HCT116 (cell line): ENCODE data around the gene CD44. TPM values are rescaled to one million over a fixed set of nuclear protein-coding genes. Genes with fewer than 3 reads are reported as not detected.

Source experiments
- ATAC-seq: fragments of 200-7000 bp; cut with Tn5 transposase; 2 replicates; pipeline ENCODE4 v1.9.1; 2020; ENCODE audit warnings: mild to moderate bottlenecking, moderate library complexity
- BruUV-seq: library from RNA; stranded (reverse); fragments of 400-500 nt; replicated peaks from 2 replicates; lab custom pipeline; 2021; lab: Mats Ljungman, UMichigan
- CTCF ChIA-PET: fragments of 300-600 bp; sonication (Branson Sonifier 250); formaldehyde crosslinking; loops from one replicate; lab custom pipeline; 2021; ENCODE audit warnings: antibody characterized with exemption; lab: Charles Lee
- POLR2A ChIA-PET: fragments of 300-600, 350-600 bp; sonication (Branson Sonifier 250); formaldehyde crosslinking; loops from one replicate; lab custom pipeline; 2021; ENCODE audit warnings: antibody characterized with exemption; lab: Charles Lee
- RAD21 ChIA-PET, 2 experiments: fragments of 300-600 bp; sonication (Branson Sonifier 250); formaldehyde crosslinking; loops; one replicate each; lab custom pipeline; 2023; ENCODE audit warnings: low total read pairs in 2 of 2; ENCODE audit not compliant: uncharacterized antibody in 2 of 2, unreplicated experiment in 2 of 2, low non-redundant PET in 1 of 2; lab: Charles Lee
- DNase-seq: peaks from one replicate; pipeline ENCODE4 v3.0.0-alpha.2; 2010; ENCODE audit warnings: low read depth, low spot score
- H2AFZ ChIP-seq: fragments of 200-600 bp; shearing (Covaris generic), sonication (generic); 2 replicates; pipeline ENCODE4 v1.6.1; 2017; ENCODE audit warnings: low read depth, mixed run types, mixed read lengths, antibody characterized with exemption, low read length; ENCODE audit not compliant: poor library complexity, severe bottlenecking
- H3K27ac ChIP-seq: 2 replicates; pipeline ENCODE4 v1.5.1; 2012; ENCODE audit warnings: low read depth, low read length
- H3K27me3 ChIP-seq: fragments of 200-600 bp; sonication (generic); 2 replicates; pipeline ENCODE4 v1.6.1; 2016; ENCODE audit warnings: mixed run types, low read length, mixed read lengths; ENCODE audit not compliant: insufficient read depth
- H3K36me3 ChIP-seq, 2 experiments: fragments of 200-500 bp in 1 of 2; fragments of 200-600 bp in 1 of 2; sonication (Bioruptor generic) in 1 of 2; sonication (generic) in 1 of 2; 2 replicates each; pipeline versions ENCODE4 v1.5.1 to v1.6.1; 2014 to 2016; ENCODE audit warnings: low read length in 2 of 2, inconsistent platforms in 1 of 2, mixed read lengths in 1 of 2, mixed run types in 1 of 2; ENCODE audit not compliant: insufficient read depth in 2 of 2, control insufficient read depth in 1 of 2
- H3K4me1 ChIP-seq, 2 experiments: fragments of 200-600 bp in 1 of 2; sonication (generic) in 1 of 2; 2 replicates each; pipeline versions ENCODE4 v1.5.1 to v1.6.1; 2012 to 2017; ENCODE audit warnings: low read length in 2 of 2, inconsistent platforms in 1 of 2, mild to moderate bottlenecking in 1 of 2, mixed read lengths in 1 of 2, mixed run types in 1 of 2, moderate library complexity in 1 of 2; ENCODE audit not compliant: insufficient read depth in 2 of 2, control insufficient read depth in 1 of 2
- H3K4me2 ChIP-seq: fragments of 200-600 bp; sonication (generic); 2 replicates; pipeline ENCODE4 v1.6.1; 2017; ENCODE audit warnings: mixed run types, low read length, mixed read lengths
- H3K4me3 ChIP-seq, 2 experiments: fragments of 200-600 bp in 1 of 2; sonication (generic) in 1 of 2; replicated peaks in 1 of 2; 2 replicates each; pipeline ENCODE4 v1.5.1; 2011 to 2016; ENCODE audit warnings: low read length in 2 of 2, control low read depth in 1 of 2, low read depth in 1 of 2, mild to moderate bottlenecking in 1 of 2, mixed read lengths in 1 of 2, mixed run types in 1 of 2
- H3K79me2 ChIP-seq: fragments of 200-600 bp; sonication (generic); 2 replicates; pipeline ENCODE4 v1.6.1; 2017; ENCODE audit warnings: mild to moderate bottlenecking, mixed run types, low read length, moderate library complexity, mixed read lengths; ENCODE audit not compliant: insufficient read depth
- H3K9ac ChIP-seq: fragments of 200-600 bp; sonication (generic); 2 replicates; pipeline ENCODE4 v1.6.1; 2016; ENCODE audit warnings: low read length, mixed read lengths
- H3K9me2 ChIP-seq: fragments of 200-600 bp; sonication (generic), shearing (Covaris generic); 2 replicates; pipeline ENCODE4 v1.6.1; 2017; ENCODE audit warnings: mixed run types, mild to moderate bottlenecking, moderate library complexity; ENCODE audit not compliant: insufficient read depth
- H3K9me3 ChIP-seq, 2 experiments: fragments of 200-500 bp in 1 of 2; fragments of 200-600 bp in 1 of 2; sonication (Bioruptor generic) in 1 of 2; sonication (generic) in 1 of 2; 2 replicates each; pipeline ENCODE4 v1.6.1; 2014 to 2017; ENCODE audit warnings: low read length in 2 of 2, mixed read lengths in 2 of 2, inconsistent platforms in 1 of 2, low read depth in 1 of 2, mild to moderate bottlenecking in 1 of 2, mixed run types in 1 of 2, moderate library complexity in 1 of 2; ENCODE audit not compliant: control insufficient read depth in 1 of 2, insufficient read depth in 1 of 2
- H4K20me1 ChIP-seq: fragments of 200-600 bp; sonication (generic), shearing (Covaris generic); 2 replicates; pipeline ENCODE4 v1.6.1; 2017; ENCODE audit warnings: mixed run types, mild to moderate bottlenecking, moderate library complexity; ENCODE audit not compliant: insufficient read depth
- CEBPB ChIP-seq: IDR thresholded peaks from 2 replicates; pipeline ENCODE4 v1.6.1; 2012; ENCODE audit warnings: low read depth
- EZH2 ChIP-seq: fragments of 200-600 bp; sonication (generic); IDR thresholded peaks from 2 replicates; pipeline ENCODE4 v1.6.1; 2017; ENCODE audit warnings: antibody characterized with exemption, mixed run types
- EZH2phosphoT487 ChIP-seq: fragments of 200-600 bp; IDR thresholded peaks from 2 replicates; pipeline ENCODE4 v1.6.1; 2018; ENCODE audit warnings: antibody characterized with exemption, borderline replicate concordance
- FOSL1 ChIP-seq: IDR thresholded peaks from 2 replicates; pipeline ENCODE4 v1.6.1; 2012; ENCODE audit warnings: low read depth
- SIN3A ChIP-seq: IDR thresholded peaks from 2 replicates; pipeline ENCODE4 v1.6.1; 2012; ENCODE audit warnings: low read depth
- SP1 ChIP-seq: IDR thresholded peaks from 2 replicates; pipeline ENCODE4 v1.6.1; 2012; ENCODE audit warnings: low read depth
- SRF ChIP-seq: IDR thresholded peaks from 2 replicates; pipeline ENCODE4 v1.6.1; 2012; ENCODE audit warnings: low read depth
- TCF7L2 ChIP-seq: IDR thresholded peaks from 2 replicates; pipeline ENCODE4 v1.7.0; 2011; ENCODE audit warnings: borderline replicate concordance, inconsistent platforms; ENCODE audit not compliant: insufficient read depth, insufficient read length; ENCODE audit errors: extremely low read depth
- ZFX ChIP-seq: fragments of 450-650 bp; IDR thresholded peaks from 2 replicates; pipeline ENCODE4 v1.6.1; 2017
- intact Hi-C: fragments of 100-400 bp; cut with micrococcal nuclease; formaldehyde crosslinking; loops from 2 replicates; pipeline ENCODE4 v1.10.0; 2022
- total RNA-seq: library from RNA; stranded (reverse); gene quantifications from one replicate; pipeline ENCODE4 v1.2.1, GENCODE V29; 2021; ENCODE audit not compliant: unreplicated experiment
- TF ChIP-seq, protein P1 (sequence below): IDR thresholded peaks from 2 replicates; pipeline ENCODE4 v1.6.1; 2011; ENCODE audit warnings: mild to moderate bottlenecking, low read length, moderate library complexity; ENCODE audit not compliant: insufficient replicate concordance; ENCODE audit errors: extremely low read depth
- TF ChIP-seq, protein P2 (sequence below): IDR thresholded peaks from 2 replicates; pipeline ENCODE4 v1.6.1; 2012; ENCODE audit warnings: low read depth
- TF ChIP-seq, protein P3 (sequence below), 3 experiments: fragments of 200-600 bp in 1 of 3; sonication (generic) in 1 of 3; IDR thresholded peaks in 2 of 3; conservative IDR thresholded peaks in 1 of 3; 2 replicates each; pipeline ENCODE4 v1.5.1; 2012 to 2017; ENCODE audit warnings: low read depth in 2 of 3, low read length in 2 of 3, antibody characterized with exemption in 1 of 3, borderline replicate concordance in 1 of 3, control low read depth in 1 of 3, mild to moderate bottlenecking in 1 of 3, mixed read lengths in 1 of 3, mixed run types in 1 of 3, moderate library complexity in 1 of 3; ENCODE audit not compliant: insufficient read depth in 1 of 3
- TF ChIP-seq, protein P4 (sequence below): IDR thresholded peaks from 2 replicates; pipeline ENCODE4 v1.6.1; 2012

The CD44 gene
- total RNA-seq, 1 experiment from 2014 or later, result 742 TPM

DNA sequence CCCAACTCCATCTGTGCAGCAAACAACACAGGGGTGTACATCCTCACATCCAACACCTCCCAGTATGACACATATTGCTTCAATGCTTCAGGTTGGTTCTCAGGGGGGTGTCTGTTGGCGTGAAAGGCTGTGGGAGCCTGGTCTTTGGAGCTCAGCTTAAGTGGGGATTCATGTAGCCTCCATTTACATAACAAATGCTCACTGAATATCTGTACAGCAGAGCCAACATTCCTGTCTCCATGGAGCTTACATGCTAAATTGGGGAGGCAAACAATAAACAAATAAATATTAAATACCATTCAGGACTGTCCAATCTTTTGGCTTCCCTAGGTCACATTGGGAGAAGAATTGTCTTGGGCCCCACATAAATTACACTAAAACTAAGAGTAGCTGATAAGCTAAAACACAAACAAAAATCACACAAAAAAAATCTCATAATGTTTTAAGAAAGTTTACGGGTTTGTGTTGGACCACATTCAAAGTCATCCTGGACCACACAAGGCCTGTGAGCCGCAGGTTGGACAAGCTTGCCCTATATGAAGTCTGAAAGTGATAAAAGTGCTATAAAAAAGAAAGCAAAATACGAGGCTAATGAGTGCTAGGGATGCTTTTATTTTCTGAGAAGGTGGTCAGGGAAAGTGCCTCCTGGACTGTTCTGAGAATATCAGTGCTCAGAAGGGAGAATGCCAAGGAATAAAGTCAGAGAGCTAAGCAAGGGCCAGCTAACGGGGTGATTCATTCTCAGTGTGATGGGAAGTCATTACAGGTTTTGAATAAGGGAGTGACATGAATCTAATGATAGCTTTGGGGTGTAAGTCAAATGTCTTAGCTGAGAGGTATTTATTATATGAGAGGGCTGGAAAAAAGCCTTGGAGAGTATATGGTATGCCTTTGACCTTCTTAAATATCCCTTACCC lies 41.6 kb downstream of the CD44 start:
- no peaks in the 10 kb centered on the region for H3K27me3 ChIP-seq
- intact Hi-C loops, result no loop called here
- CTCF ChIA-PET, result no interaction called here
- no peaks in the 10 kb centered on the region for H3K9me3 ChIP-seq
- peaks cover 69 to 81% of the 10 kb centered on the region in 2 experiments for H3K36me3 ChIP-seq
- BruUV-seq, result no TSS peak
- no peak overlapping the region for H3K4me2 ChIP-seq
- peak overlapping the region; percentile 44 for H3K27ac ChIP-seq
- H3K4me3 ChIP-seq, result no peak overlapping the region
- H3K79me2 ChIP-seq, result peaks cover 89% of the 10 kb centered on the region
- TF ChIP-seq TCF7L2 (no peak), FOSL1 (no peak), EZH2 (no peak), SP1 (no peak), SRF (no peak), SIN3A (no peak), EZH2phosphoT487 (no peak), ZFX (no peak), CEBPB (no peak)
- TF ChIP-seq, protein P1, sequence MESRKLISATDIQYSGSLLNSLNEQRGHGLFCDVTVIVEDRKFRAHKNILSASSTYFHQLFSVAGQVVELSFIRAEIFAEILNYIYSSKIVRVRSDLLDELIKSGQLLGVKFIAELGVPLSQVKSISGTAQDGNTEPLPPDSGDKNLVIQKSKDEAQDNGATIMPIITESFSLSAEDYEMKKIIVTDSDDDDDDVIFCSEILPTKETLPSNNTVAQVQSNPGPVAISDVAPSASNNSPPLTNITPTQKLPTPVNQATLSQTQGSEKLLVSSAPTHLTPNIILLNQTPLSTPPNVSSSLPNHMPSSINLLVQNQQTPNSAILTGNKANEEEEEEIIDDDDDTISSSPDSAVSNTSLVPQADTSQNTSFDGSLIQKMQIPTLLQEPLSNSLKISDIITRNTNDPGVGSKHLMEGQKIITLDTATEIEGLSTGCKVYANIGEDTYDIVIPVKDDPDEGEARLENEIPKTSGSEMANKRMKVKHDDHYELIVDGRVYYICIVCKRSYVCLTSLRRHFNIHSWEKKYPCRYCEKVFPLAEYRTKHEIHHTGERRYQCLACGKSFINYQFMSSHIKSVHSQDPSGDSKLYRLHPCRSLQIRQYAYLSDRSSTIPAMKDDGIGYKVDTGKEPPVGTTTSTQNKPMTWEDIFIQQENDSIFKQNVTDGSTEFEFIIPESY, result no peak
- TF ChIP-seq, protein P2, sequence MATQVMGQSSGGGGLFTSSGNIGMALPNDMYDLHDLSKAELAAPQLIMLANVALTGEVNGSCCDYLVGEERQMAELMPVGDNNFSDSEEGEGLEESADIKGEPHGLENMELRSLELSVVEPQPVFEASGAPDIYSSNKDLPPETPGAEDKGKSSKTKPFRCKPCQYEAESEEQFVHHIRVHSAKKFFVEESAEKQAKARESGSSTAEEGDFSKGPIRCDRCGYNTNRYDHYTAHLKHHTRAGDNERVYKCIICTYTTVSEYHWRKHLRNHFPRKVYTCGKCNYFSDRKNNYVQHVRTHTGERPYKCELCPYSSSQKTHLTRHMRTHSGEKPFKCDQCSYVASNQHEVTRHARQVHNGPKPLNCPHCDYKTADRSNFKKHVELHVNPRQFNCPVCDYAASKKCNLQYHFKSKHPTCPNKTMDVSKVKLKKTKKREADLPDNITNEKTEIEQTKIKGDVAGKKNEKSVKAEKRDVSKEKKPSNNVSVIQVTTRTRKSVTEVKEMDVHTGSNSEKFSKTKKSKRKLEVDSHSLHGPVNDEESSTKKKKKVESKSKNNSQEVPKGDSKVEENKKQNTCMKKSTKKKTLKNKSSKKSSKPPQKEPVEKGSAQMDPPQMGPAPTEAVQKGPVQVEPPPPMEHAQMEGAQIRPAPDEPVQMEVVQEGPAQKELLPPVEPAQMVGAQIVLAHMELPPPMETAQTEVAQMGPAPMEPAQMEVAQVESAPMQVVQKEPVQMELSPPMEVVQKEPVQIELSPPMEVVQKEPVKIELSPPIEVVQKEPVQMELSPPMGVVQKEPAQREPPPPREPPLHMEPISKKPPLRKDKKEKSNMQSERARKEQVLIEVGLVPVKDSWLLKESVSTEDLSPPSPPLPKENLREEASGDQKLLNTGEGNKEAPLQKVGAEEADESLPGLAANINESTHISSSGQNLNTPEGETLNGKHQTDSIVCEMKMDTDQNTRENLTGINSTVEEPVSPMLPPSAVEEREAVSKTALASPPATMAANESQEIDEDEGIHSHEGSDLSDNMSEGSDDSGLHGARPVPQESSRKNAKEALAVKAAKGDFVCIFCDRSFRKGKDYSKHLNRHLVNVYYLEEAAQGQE, result no peak
- TF ChIP-seq, protein P3, sequence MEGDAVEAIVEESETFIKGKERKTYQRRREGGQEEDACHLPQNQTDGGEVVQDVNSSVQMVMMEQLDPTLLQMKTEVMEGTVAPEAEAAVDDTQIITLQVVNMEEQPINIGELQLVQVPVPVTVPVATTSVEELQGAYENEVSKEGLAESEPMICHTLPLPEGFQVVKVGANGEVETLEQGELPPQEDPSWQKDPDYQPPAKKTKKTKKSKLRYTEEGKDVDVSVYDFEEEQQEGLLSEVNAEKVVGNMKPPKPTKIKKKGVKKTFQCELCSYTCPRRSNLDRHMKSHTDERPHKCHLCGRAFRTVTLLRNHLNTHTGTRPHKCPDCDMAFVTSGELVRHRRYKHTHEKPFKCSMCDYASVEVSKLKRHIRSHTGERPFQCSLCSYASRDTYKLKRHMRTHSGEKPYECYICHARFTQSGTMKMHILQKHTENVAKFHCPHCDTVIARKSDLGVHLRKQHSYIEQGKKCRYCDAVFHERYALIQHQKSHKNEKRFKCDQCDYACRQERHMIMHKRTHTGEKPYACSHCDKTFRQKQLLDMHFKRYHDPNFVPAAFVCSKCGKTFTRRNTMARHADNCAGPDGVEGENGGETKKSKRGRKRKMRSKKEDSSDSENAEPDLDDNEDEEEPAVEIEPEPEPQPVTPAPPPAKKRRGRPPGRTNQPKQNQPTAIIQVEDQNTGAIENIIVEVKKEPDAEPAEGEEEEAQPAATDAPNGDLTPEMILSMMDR (IDR thresholded peaks at IDR 0.05 in 2 of 3, conservative IDR thresholded peaks at IDR 0.05 in 1 of 3; ENCODE audit: borderline replicate concordance in 1 of 3, insufficient read depth in 1 of 3, low read depth in 2 of 3, low read length in 2 of 3), result no peak
- TF ChIP-seq, protein P4, sequence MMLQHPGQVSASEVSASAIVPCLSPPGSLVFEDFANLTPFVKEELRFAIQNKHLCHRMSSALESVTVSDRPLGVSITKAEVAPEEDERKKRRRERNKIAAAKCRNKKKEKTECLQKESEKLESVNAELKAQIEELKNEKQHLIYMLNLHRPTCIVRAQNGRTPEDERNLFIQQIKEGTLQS, result no peak
- TF ChIP-seq, all 23 proteins: peak for 0
- no peak for ATAC-seq
- RAD21 ChIA-PET, result no interaction called here
- H3K4me1 ChIP-seq, result peaks cover 0 to 8% of the 10 kb centered on the region in 2 experiments; a peak in 1 of 4 replicates
- POLR2A ChIA-PET, result interaction anchor here (1.1 kb wide), 1 partner anchor 14 kb away, joined by 3 read pairs; no protein-coding TSS in a partner anchor
- H4K20me1 ChIP-seq, result no peaks in the 10 kb centered on the region
- H3K9me2 ChIP-seq, result no peaks in the 10 kb centered on the region
- no peak overlapping the region for H3K9ac ChIP-seq
- DNase-seq, result no peak
- H2AFZ ChIP-seq, result no peak overlapping the region
